NCI-H1436 (cell line): Measurements from ENCODE around the gene MT1H.
"Not testable (repeated sequence)": the region's sequence is repeated elsewhere in the genome, so short reads cannot be mapped to it uniquely, and the experiment has no call there.

ENCODE experiments used
- DNase-seq: peaks from one replicate; lab custom pipeline; 2025; lab: John Stamatoyannopoulos, UW

Gene MT1H

GRCh38 chr16:56665286-56666261, 4.0 kb upstream of the MT1H start:
- DNase-seq, result not testable (repeated sequence)

GRCh38 chr16:56667581-56668571, 1.7 kb upstream of the MT1H start, which contains the start of gene MT1G:
TSS of gene MT1G (minus strand) at chr16:56668065. CDS start at chr16:56667993, 72 bp downstream.
- DNase-seq, result peak; percentile 28

- DNase-seq, result no peak
Observed at GRCh38 chr16:56669840-56670619, 416 bp downstream of the MT1H start.

GRCh38 chr16:56670620-56670934, 963 bp downstream of the MT1H start:
- no peak for DNase-seq

- not testable (repeated sequence) for DNase-seq
Observed at GRCh38 chr16:56671691-56672090, 2.1 kb downstream of the MT1H start.

GRCh38 chr16:56672171-56672570, 2.6 kb downstream of the MT1H start:
- not testable (repeated sequence) for DNase-seq

GRCh38 chr16:56672761-56673536, 3.3 kb downstream of the MT1H start:
- DNase-seq, result no peak

GRCh38 chr16:56673921-56674320, 4.3 kb downstream of the MT1H start:
- DNase-seq, result no peak

- DNase-seq, result not testable (repeated sequence)
Observed at GRCh38 chr16:56674570-56674969, 5.0 kb downstream of the MT1H start.

GRCh38 chr16:56675685-56676210, 6.1 kb downstream of the MT1H start:
- DNase-seq, result no peak

GRCh38 chr16:56677474-56677873, 7.9 kb downstream of the MT1H start:
- DNase-seq, result no peak

- DNase-seq, result no peak
Observed at GRCh38 chr16:56679078-56679730, 9.6 kb downstream of the MT1H start.

- no peak for DNase-seq
Observed at GRCh38 chr16:56679818-56680217, 10.2 kb downstream of the MT1H start.

- DNase-seq, result peak; percentile 79
Observed at GRCh38 chr16:56681939-56682702, 12.5 kb downstream of the MT1H start, which contains the start of gene MT1X. TSS of gene MT1X (plus strand) at chr16:56682470. CDS start at chr16:56682541, 71 bp downstream.

GRCh38 chr16:56682703-56683397, 13.2 kb downstream of the MT1H start:
- no peak for DNase-seq

GRCh38 chr16:56683424-56684172, 14.0 kb downstream of the MT1H start:
- DNase-seq, result no peak

- no peak for DNase-seq
Observed at GRCh38 chr16:56684256-56684925, 14.8 kb downstream of the MT1H start.
